ENCODE data around the gene NOL11. TPM values are rescaled to one million over a fixed set of nuclear protein-coding genes. Genes with fewer than 3 reads are reported as not detected.

NOL11 gene
- total RNA-seq, 1 experiment from 2014 or later = 115 TPM

Other genes with a start within 250 kb of the NOL11 start
- 57.3 and 60.7 TPM in 2 replicates for gene BPTF, start 107.6 kb downstream of the NOL11 start, total RNA-seq (2014; rRNA removed; shearing (Covaris generic))